HG03442 (cell line): Measurements from ENCODE around the gene SMYD4.
"Not testable (repeated sequence)": the region's sequence is repeated elsewhere in the genome, so short reads cannot be mapped to it uniquely, and the experiment has no call there.

Source experiments
- ATAC-seq: cut with Tn5 transposase; IDR thresholded peaks from one replicate; pipeline ENCODE4 v1.9.1; 2021; ENCODE audit warnings: mild to moderate bottlenecking, moderate library complexity; ENCODE audit not compliant: unreplicated experiment

Gene SMYD4

GRCh38 chr17:1783834-1784611 is 45.7 kb downstream of the SMYD4 start:
- ATAC-seq = no peak

GRCh38 chr17:1783271-1783670 is 46.4 kb downstream of the SMYD4 start:
- no peak for ATAC-seq

- no peak for ATAC-seq
These were observed 47.5 kb downstream of the SMYD4 start for GRCh38 chr17:1782171-1782567.

- ATAC-seq = no peak
These were observed 50.1 kb downstream of the SMYD4 start for GRCh38 chr17:1779571-1780131.

- no peak for ATAC-seq
These were observed 52.8 kb downstream of the SMYD4 start for GRCh38 chr17:1776857-1777256.

GRCh38 chr17:1776328-1776727 is 53.4 kb downstream of the SMYD4 start:
- no peak for ATAC-seq

- ATAC-seq = no peak
These were observed 55.1 kb downstream of the SMYD4 start for GRCh38 chr17:1774390-1775176.

- no peak for ATAC-seq
These were observed 56.0 kb downstream of the SMYD4 start for GRCh38 chr17:1773696-1774181.

GRCh38 chr17:1773000-1773695 is 56.6 kb downstream of the SMYD4 start:
- not testable (repeated sequence) for ATAC-seq

GRCh38 chr17:1769822-1770477 is 59.8 kb downstream of the SMYD4 start:
- ATAC-seq = no peak

- no peak for ATAC-seq
These were observed 62.3 kb downstream of the SMYD4 start for GRCh38 chr17:1767358-1767757.

- ATAC-seq = no peak
These were observed 63.1 kb downstream of the SMYD4 start for GRCh38 chr17:1766382-1767135.

GRCh38 chr17:1765576-1765975 is 64.1 kb downstream of the SMYD4 start:
- ATAC-seq = no peak

- not testable (repeated sequence) for ATAC-seq
These were observed 65.0 kb downstream of the SMYD4 start for GRCh38 chr17:1764705-1765104.

- ATAC-seq = no peak
These were observed 65.4 kb downstream of the SMYD4 start for GRCh38 chr17:1764284-1764683.

- ATAC-seq = no peak
These were observed 66.5 kb downstream of the SMYD4 start for GRCh38 chr17:1762901-1763898.

- no peak for ATAC-seq
These were observed 67.3 kb downstream of the SMYD4 start for GRCh38 chr17:1762233-1762900.

- ATAC-seq = no peak
These were observed 70.2 kb downstream of the SMYD4 start for GRCh38 chr17:1759529-1759928.
